ENCODE data around the gene TSHZ1. TPM values are rescaled to one million over a fixed set of nuclear protein-coding genes. Genes with fewer than 3 reads are reported as not detected.

TSHZ1 gene
- total and polyA plus RNA-seq, 4 donors, result 4.2 to 6.6 (median 5.6) TPM

DNA sequence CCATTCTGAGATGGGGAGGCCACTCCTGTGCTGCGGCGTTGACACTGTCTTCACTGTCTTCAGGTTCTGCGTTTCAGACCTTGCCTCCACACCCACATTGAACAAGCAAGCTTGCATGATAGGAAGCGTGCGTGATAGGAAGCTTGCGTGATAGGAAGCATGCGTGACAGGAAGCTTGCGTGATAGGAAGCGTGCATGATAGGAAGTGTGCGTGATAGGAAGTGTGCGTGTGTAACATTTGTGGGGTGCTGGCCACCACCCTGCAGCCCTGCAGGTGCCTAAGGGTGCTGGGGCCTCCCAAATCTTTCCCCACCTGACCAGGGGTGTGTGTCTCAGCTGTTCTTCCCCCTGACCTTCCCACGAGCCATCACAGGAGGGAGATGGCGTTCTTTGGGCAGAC is 25.3 kb downstream of the TSHZ1 start:
- no peak overlapping the region for H3K4me3 ChIP-seq (ENCODE audit: low read depth in 1 of 3, low read length in 3 of 3)
- 81% methylated on average over 13 of the region's 13 CpGs for whole genome bisulfite sequencing
- no peaks in the 10 kb centered on the region for H3K36me3 ChIP-seq (ENCODE audit: control insufficient read depth in 4 of 4, insufficient read depth in 3 of 4, low read depth in 1 of 4, low read length in 3 of 4)
- no peak overlapping the region for H3K27ac ChIP-seq (ENCODE audit: low read depth in 1 of 2, low read length in 2 of 2)
- H3K9me3 ChIP-seq (ENCODE audit: control insufficient read depth in 4 of 4, low read length in 3 of 4), result no peaks in the 10 kb centered on the region
- DNase-seq (ENCODE audit: low spot score), result no peak
- no peaks in the 10 kb centered on the region for H3K27me3 ChIP-seq (ENCODE audit: control insufficient read depth in 4 of 4, insufficient read depth in 4 of 4, low read length in 3 of 4)
- TF ChIP-seq, protein P1, sequence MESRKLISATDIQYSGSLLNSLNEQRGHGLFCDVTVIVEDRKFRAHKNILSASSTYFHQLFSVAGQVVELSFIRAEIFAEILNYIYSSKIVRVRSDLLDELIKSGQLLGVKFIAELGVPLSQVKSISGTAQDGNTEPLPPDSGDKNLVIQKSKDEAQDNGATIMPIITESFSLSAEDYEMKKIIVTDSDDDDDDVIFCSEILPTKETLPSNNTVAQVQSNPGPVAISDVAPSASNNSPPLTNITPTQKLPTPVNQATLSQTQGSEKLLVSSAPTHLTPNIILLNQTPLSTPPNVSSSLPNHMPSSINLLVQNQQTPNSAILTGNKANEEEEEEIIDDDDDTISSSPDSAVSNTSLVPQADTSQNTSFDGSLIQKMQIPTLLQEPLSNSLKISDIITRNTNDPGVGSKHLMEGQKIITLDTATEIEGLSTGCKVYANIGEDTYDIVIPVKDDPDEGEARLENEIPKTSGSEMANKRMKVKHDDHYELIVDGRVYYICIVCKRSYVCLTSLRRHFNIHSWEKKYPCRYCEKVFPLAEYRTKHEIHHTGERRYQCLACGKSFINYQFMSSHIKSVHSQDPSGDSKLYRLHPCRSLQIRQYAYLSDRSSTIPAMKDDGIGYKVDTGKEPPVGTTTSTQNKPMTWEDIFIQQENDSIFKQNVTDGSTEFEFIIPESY (IDR thresholded peaks at IDR 0.05), result no peak
- TF ChIP-seq JUND (IDR thresholded peaks at IDR 0.05) (no peak), YY1 (IDR thresholded peaks at IDR 0.05) (no peak), FOXA2 (IDR thresholded peaks at IDR 0.05) (no peak), GABPA (IDR thresholded peaks at IDR 0.05 in 1 of 2, conservative IDR thresholded peaks at IDR 0.05 in 1 of 2) (no peak), SP1 (IDR thresholded peaks at IDR 0.05) (no peak), RXRA (IDR thresholded peaks at IDR 0.05) (no peak), HNF4G (IDR thresholded peaks at IDR 0.05) (no peak), RAD21 (IDR thresholded peaks at IDR 0.05) (no peak), TAF1 (conservative IDR thresholded peaks at IDR 0.05) (no peak), NR2F2 (IDR thresholded peaks at IDR 0.05) (no peak)
- TF ChIP-seq, protein P2, sequence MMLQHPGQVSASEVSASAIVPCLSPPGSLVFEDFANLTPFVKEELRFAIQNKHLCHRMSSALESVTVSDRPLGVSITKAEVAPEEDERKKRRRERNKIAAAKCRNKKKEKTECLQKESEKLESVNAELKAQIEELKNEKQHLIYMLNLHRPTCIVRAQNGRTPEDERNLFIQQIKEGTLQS (IDR thresholded peaks at IDR 0.05), result no peak
- TF ChIP-seq, protein P3, sequence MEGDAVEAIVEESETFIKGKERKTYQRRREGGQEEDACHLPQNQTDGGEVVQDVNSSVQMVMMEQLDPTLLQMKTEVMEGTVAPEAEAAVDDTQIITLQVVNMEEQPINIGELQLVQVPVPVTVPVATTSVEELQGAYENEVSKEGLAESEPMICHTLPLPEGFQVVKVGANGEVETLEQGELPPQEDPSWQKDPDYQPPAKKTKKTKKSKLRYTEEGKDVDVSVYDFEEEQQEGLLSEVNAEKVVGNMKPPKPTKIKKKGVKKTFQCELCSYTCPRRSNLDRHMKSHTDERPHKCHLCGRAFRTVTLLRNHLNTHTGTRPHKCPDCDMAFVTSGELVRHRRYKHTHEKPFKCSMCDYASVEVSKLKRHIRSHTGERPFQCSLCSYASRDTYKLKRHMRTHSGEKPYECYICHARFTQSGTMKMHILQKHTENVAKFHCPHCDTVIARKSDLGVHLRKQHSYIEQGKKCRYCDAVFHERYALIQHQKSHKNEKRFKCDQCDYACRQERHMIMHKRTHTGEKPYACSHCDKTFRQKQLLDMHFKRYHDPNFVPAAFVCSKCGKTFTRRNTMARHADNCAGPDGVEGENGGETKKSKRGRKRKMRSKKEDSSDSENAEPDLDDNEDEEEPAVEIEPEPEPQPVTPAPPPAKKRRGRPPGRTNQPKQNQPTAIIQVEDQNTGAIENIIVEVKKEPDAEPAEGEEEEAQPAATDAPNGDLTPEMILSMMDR (IDR thresholded peaks at IDR 0.05; ENCODE audit: low read depth, low read length, missing input control), result no peak
- TF ChIP-seq, protein P4, sequence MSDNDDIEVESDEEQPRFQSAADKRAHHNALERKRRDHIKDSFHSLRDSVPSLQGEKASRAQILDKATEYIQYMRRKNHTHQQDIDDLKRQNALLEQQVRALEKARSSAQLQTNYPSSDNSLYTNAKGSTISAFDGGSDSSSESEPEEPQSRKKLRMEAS (IDR thresholded peaks at IDR 0.05), result no peak
- TF ChIP-seq, protein P5, sequence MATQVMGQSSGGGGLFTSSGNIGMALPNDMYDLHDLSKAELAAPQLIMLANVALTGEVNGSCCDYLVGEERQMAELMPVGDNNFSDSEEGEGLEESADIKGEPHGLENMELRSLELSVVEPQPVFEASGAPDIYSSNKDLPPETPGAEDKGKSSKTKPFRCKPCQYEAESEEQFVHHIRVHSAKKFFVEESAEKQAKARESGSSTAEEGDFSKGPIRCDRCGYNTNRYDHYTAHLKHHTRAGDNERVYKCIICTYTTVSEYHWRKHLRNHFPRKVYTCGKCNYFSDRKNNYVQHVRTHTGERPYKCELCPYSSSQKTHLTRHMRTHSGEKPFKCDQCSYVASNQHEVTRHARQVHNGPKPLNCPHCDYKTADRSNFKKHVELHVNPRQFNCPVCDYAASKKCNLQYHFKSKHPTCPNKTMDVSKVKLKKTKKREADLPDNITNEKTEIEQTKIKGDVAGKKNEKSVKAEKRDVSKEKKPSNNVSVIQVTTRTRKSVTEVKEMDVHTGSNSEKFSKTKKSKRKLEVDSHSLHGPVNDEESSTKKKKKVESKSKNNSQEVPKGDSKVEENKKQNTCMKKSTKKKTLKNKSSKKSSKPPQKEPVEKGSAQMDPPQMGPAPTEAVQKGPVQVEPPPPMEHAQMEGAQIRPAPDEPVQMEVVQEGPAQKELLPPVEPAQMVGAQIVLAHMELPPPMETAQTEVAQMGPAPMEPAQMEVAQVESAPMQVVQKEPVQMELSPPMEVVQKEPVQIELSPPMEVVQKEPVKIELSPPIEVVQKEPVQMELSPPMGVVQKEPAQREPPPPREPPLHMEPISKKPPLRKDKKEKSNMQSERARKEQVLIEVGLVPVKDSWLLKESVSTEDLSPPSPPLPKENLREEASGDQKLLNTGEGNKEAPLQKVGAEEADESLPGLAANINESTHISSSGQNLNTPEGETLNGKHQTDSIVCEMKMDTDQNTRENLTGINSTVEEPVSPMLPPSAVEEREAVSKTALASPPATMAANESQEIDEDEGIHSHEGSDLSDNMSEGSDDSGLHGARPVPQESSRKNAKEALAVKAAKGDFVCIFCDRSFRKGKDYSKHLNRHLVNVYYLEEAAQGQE (IDR thresholded peaks at IDR 0.05), result no peak
- peaks cover 0 to 4% (median 2%) of the 10 kb centered on the region in 4 donors for H3K4me1 ChIP-seq (ENCODE audit: control insufficient read depth in 4 of 4, insufficient read depth in 4 of 4, low read length in 3 of 4)
- no peak overlapping the region for H3K9ac ChIP-seq (ENCODE audit: low read depth in 1 of 2, low read length in 2 of 2)

DNA sequence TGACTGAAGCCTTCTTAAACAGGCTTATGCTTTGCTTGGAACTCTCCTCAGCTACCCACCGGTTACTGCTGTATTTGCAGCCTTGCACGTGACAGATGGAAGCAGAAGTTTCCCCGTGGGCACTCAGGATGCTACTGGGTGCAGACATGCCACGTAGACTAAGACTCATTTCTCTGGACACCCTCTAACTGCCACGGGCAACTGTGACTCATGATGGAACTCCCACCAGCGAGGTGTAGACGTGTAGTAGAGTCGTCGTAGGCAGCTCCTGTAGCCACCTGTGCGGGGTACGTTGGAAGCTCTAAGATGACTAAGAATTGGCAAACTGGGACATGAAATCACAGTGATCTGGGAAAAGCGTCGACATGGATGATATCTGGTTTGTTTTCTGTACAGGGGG is 27.5 kb downstream of the TSHZ1 start:
- no peaks in the 10 kb centered on the region for H3K4me1 ChIP-seq (ENCODE audit: control insufficient read depth in 4 of 4, insufficient read depth in 4 of 4, low read length in 3 of 4)
- WGBS, result 95% methylated on average over 13 of the region's 13 CpGs
- peaks cover 0 to 5% (median 0%) of the 10 kb centered on the region in 4 donors for H3K9me3 ChIP-seq (ENCODE audit: control insufficient read depth in 4 of 4, low read length in 3 of 4)
- H3K27me3 ChIP-seq (ENCODE audit: control insufficient read depth in 4 of 4, insufficient read depth in 4 of 4, low read length in 3 of 4), result no peaks in the 10 kb centered on the region
- TF ChIP-seq, protein P2 (IDR thresholded peaks at IDR 0.05), result no peak
- TF ChIP-seq RXRA (IDR thresholded peaks at IDR 0.05), result no peak
- no peak for DNase-seq (ENCODE audit: low spot score)
- no peak overlapping the region for H3K27ac ChIP-seq (ENCODE audit: low read depth in 1 of 2, low read length in 2 of 2)
- H3K9ac ChIP-seq (ENCODE audit: low read depth in 1 of 2, low read length in 2 of 2), result no peak overlapping the region
- no peaks in the 10 kb centered on the region for H3K36me3 ChIP-seq (ENCODE audit: control insufficient read depth in 4 of 4, insufficient read depth in 3 of 4, low read depth in 1 of 4, low read length in 3 of 4)
- H3K4me3 ChIP-seq (ENCODE audit: low read depth in 1 of 3, low read length in 3 of 3), result no peak overlapping the region
